Neural progenitor cell (in vitro differentiated cells): ENCODE results near the gene PSEN1.

ENCODE experiments used
- CTCF ChIP-seq: fragments of 200-600 bp; sonication (generic); IDR thresholded peaks from 2 replicates; pipeline ENCODE4 v1.5.1; 2017; ENCODE audit warnings: antibody characterized with exemption, mild to moderate bottlenecking
- EZH2phosphoT487 ChIP-seq: fragments of 200-600 bp; sonication (generic); IDR thresholded peaks from 2 replicates; pipeline ENCODE4 v1.6.1; 2017; ENCODE audit warnings: antibody characterized with exemption

GRCh38 chr14:73250781-73251500, 114.6 kb downstream of the PSEN1 start:
- TF ChIP-seq CTCF (no peak), EZH2phosphoT487 (no peak)
